Right lung (tissue), 5 donors: ENCODE results near the gene SF1. TPM values are rescaled to one million over a fixed set of nuclear protein-coding genes. Genes with fewer than 3 reads are reported as not detected.

ENCODE experiments used
- DNase-seq, 2 donors: peaks; one replicate each; pipeline ENCODE4 v3.0.0-alpha.2; 2013
- polyA plus RNA-seq, 5 donors: library from polyadenylated mRNA; unstranded; fragments of 120-200 nt; gene quantifications; one replicate each; pipeline versions ENCODE4 v1.2.1 to v1.2.3, GENCODE V29; 2013; ENCODE audit warnings: inconsistent platforms in 1 of 5, low replicate concordance in 1 of 5; ENCODE audit not compliant: insufficient read length in 5 of 5, insufficient read depth in 1 of 5

The SF1 gene
- polyA plus RNA-seq, 5 donors: 394 to 497 (median 409) TPM

DNA sequence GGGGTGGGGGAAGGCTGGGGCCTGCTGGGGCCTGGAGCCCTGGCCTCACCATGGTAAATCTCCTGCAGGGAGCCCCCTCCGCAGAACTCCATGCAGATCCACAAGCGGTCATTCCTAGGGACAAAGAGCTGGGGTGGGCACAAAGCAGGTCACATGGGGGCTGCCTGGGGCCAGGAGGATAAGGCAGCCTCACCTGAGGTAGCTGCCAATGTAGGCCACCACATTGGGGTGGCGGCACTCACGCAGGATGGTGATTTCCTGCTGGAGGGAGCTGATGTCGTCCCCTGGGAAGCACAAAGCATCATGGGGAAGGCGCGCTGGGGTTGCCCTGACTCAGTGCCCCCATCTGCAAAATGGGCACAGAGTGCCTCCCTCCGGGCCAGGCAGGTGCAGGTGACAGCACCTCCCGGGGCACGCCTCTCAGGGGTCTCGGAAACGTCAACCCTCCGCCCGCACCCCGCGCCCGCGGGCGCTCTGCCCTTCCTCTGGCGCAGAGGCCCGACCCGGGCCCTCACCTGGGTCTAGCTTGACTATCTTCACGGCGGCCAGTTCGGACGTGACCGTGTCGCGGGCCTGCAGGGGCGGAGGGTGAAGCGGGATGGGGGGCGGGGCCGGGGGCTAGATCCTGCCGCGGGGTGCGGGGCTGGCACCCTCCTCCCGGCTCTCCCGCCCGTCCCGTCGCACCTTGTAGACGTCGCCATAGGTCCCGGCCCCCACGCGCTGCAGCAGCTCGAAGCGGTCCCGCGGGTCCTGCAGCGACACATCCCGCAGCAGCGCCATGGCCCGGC is 24.2 kb upstream of the SF1 start:
- DNase-seq: no peak

DNA sequence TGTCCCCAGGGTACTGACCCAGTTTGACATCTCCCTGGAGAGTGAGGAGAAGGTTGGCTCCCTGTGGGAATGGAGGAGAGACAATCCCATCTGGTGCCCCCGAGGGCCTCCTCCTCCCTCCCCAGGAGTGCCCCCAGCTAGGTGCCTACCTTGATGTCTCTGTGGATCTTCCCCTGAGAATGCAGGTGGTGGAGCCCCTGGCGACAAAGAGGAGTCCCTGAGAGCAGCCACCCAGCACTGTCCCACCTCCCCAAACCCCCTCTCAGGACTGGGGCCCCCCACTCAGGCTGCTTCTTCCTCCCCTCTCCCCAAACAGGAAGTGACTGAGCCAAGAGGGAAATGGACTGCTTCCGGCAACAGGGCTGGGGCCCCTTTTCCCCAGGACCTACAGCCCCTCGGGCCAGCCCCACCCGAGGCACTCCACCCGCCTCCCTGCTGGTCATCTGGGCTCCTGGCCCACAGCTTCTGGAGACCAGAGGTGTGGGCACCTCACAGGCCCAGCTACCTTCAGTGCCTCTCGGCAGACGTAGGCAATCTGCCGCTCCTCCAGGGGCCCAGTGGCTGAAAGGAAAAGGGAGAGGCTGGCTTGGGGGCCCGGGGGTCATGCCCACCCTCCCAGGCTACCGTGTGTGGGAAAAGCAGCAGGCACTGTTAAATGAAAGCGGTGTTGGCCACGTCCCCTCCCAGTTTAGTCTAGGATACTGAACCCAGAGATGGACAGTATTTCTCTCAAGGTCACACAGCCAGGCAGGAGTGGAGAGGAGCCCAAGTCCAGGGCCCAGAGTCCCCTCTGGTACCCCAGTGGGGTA is 23.4 kb upstream of the SF1 start:
- DNase-seq: no peak

DNA sequence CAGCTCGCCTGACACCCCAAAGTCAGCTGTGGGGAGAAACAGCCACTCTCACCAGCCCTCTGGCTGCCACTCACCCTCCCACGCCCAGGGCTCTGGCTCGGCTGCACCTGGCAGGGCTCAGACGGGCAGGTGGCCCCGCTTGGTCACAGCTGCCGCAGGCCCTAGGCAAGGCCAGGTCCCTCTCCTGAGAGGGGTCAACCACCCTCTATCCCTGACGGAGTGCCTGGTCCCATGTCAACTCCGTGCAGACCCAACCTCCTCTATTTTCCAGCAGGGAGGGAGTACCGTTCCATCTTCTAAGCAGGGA is 22.8 kb upstream of the SF1 start:
- no peak for DNase-seq

DNA sequence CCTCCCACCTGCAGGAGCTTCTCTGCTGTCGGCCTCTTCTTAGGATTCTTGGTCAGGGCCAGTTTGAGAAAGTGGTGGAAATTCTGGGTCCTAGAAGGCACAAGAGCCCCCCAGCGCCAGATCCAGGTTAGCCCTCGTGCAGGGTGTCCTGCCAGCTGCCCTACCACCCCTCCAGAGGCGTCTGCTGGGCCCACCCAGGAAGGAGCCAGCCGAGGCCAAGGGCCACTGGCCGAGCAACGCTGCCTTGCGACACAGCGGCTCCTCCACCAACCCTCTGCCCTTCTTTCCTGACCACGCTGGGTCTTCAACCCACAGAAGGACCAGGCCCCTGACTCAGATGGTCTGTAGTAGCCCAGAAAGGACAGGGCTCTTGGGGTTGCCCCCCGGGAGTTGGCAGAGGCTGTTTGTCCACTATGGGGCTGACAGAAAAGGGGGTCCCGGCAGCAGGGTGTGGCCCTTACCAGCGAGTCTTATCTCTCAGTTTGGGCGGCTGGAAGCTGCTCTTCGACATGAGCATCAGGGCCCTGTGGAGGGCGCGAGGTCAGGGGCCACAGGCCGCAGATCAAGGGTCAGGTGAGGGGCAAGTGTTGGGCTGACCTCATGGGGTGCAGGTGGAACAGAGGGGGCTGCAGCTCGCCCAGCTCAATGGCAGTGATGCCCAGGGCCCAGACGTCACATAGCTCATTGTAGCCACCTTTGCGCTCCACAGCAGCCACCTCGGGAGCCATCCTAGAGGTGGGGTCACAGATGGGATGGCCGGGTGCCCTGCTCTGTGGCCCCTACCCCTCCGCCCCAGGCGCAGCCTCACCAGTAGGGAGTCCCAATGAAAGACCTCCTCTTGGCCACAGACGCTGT is 22.2 kb upstream of the SF1 start:
- DNase-seq: no peak

DNA sequence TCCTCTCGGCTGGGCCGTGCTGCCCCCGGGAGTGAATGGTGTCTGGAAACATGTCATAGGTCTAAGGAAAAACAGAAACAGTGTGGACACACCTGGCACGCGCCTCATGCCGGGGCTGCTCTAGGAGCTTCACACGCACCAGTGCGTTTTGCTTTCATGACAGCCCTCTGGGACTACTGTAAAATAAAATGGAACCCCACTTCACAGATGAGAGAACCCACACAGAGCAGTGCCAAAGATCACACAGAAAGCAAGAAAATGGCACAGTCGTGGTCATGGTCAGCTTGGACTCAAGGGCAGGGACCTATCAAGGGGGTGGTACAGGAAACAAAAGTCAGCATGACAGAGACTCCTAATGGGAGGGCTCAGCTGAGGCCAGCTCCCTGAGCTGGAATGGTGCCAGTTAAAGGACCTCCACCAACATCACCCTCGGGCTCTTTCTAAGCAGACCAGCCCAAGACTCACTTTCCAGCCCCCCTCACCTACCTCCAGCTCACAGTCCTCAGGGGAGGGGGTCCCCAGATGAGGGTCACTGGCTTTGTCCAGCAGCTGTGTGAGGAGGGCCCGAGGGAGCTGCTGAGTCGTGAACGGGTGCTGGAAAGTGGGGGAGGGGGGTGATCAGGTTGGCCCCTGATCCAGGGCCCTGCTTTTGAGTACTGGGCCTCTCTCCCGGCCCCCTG is 21.4 kb upstream of the SF1 start:
- no peak for DNase-seq

DNA sequence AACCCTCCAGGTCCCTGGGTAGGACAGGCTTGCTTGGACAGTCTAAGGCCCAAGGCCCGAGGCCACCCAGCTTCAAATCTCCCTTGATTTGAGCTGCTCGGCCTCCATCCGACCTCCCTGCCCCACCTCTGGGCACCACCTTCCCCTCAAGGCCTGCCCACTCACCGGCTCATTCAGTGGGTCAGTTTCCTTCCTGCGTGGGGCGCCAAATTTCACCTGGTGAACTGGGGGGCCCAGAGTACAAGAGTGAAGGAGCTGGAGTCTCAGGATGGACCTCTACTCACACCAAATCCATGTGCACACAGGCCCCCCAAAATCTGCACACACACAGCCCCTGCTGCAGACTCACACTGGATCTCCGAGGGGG is 20.9 kb upstream of the SF1 start:
- DNase-seq: no peak

DNA sequence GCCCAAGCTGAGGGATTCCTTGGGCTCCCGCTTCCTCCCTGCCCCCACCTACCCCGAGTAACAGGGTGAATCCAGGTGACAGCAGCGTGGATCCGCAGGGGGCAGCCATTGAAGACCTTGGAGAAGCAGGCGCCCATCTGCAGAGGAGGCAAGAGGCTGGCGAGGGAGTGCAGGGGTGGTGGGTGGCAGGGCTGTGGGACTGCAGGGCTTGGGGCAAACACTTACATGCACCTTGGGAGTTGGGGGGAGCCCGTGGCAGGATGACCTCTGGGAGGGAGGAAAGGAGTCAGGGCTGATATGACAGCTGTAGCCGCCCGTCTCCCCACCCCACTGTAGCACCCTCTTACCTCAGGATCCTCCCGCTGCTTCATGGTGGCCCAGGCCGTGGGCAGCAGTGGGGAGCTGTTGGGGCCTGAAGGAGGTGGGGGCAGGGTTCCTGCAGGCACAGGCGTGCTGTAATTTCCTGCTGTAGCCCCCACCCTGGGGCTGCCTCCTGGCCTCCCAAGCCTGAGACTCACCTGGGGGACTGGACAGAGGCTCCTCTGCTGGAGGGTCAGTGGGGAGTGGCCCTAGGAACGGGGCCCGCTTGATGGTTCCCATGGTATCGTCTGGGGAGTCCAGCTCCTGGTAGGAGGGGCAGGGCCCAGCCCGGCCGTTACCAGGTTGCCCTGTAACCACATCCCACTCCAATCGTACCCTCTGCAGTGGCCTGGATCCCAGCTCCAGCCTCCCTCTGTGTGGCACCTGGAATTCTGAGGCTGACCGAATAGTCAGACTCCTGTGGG is 18.6 kb upstream of the SF1 start:
- no peak for DNase-seq

DNA sequence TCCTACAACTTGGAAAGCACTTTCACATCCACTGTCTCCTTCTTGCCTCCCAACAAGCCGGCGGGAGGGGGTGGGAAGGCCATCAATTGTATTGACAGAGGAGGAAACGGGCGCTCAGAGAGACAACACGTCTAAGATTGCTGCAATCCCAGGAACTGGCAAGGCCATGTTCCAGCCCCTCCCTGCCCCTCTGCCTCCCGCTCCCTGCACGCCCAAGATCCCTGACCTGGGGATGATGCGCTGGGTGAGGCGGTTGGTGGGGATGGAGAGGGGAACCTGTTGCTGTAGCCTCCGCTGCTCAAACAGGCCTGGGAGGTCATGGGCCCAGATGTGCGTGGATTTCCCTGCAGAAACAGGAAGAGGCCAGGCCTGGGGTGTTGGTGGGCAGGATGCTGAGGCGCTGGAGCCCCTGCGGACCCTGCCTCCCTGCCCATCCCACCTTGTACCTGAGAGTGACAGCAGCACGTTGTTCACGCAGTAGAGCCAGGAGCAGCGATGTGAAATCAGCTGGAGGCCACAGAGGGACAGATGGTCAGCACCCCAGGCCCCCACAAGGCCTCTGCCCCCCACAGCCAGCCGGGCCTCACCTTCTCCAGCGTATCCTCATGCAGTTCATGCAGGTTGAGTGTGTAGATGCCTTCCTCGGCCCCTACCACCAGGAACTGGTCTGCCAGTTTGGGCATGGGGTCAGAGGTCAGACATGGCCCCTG is 17.9 kb upstream of the SF1 start:
- no peak for DNase-seq

DNA sequence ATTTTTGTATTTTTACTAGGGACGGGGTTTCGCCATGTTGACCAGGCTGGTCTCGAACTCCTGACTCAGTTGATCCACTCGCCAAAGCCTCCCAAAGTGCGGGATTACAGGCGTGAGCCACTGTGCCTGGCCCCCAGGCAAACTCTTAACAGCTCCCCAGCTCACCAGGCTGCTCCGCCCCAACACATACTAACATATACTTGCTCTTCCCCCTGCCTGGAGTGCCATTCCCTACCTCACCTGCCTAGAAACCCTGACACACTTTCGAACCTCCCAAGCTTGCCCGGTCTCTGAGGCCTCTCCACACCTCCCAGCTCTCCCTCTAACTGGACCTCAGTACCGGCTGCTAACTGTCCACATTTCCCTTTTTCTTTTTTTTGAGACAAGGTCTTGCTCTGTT is 16.2 kb upstream of the SF1 start:
- DNase-seq: no peak

DNA sequence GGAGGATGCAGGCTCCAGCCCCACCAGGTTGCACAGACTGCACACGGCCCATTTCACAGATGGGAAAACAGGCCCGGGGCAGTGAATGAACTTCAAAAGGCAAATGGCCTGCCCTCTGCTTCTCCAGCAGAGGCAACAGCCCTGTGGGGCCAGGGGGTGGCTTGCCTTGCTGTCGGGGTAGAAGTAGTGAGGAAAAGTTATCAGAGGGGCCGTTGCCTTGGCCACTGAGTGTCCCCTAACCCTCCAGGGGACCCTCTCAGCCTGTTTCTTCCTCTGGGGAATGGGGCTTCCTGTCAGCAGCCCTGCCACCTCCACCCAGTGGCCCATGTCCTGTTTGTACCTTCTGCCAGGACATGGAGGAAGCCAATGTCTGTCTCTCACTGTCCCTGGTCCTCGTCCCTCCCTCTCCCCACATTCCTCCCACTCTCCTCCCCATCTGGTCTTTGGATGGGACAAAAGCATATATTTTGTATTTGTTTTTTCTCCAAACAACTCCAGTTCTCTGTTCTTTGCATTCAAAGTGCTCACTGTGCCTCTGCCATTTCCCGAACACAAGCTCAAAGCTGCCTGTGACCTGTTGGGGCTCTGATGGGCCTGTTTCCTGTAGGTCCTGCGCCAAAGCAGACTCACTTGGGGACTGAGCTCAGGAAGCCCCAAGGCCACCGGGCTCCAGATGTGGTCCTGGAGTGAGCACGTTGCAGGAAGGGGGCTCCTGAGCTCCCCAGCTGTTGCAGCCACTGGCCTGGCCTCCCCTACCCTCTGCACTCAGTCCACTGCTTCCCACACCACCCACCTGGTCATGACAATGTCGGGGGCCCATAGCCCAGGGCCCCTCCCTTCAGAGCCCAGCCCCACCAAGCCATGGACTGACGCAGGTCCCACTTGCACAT is 15.2 kb upstream of the SF1 start:
- no peak for DNase-seq

DNA sequence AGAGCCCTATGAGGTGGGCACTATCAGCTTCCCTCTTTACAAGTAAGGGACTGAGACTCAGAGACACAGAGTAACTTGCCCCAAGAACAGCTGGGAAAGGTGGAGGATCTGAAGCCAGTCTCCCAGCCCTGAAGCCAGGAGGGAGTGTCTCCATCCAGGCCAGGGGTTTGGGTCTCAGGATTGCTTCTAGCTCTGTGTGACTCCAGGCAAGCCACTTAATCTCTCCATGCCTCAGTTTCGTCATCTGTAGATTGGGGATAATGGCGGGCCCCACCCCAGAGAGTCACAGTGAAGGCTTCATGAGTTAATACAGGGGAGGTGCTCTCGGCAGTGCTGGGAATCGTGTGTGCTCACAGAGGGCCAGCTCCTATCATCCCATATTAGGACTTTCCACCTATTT is 14.1 kb upstream of the SF1 start:
- DNase-seq: no peak

DNA sequence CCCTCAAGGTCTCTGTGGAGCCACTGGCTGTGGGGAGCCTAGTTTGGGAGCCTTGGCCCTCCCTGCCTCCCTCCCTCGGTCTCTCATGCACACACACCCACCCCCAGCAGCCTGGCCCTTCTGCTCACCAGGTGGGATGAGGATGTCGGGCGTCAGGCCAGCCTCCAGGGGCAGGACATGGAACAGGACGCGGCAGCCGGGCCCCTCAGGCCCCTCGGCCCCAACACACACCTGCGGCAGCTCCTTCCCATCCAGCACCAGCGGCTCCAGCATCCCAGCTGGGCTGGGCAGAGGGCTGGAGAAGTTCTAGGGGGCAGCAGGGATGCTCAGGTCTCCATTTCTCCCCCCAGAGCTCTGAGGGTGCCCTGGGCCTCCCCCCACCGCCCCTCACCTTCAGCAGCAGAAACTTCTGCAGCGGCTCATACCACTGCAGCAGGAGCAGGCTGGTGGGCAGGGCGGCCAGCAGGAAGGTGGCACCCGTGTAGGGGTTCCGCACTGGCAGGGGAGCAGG is 13.5 kb upstream of the SF1 start:
- DNase-seq: no peak

DNA sequence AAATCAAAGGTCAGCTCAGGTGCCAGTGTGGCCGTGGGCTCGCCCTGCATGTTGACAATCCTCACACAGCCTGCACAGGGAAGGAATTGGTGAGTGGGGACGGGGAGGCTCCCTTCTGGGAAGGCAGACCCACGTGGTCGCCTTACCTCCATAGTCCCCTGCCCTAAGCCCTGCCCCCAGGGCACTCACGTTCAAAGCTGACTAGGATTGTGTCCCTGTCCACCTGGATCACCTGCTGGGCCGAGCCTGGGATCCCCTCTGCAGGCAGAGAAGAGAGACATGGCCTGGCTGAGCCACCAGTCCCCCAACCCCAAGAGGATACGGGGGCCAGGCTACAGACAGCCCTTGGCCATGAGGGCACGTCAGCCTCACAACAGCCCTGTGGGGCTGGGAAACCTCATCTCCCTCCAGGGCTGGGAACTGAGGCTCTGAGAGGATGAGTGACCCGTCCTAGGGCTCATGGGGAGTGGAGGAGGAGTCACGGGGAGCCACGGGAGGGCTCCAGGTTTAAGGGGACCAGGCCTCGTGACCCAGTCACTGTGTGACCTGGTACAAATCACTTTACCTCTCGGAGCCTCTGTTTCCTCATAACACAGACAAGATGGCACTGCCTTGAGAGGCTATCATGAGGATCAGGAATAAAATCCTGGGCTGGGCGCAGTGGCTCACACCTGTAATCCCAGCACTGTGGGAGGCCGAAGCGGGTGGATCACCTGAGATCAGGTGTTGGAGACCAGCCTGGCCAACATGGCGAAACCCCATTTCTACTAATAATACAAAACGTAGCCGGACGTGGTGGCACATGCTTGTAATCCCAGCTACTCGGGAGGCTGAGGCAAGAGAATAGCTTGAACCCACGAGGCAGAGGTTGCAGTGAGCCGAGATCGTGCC is 12.1 kb upstream of the SF1 start:
- no peak for DNase-seq

DNA sequence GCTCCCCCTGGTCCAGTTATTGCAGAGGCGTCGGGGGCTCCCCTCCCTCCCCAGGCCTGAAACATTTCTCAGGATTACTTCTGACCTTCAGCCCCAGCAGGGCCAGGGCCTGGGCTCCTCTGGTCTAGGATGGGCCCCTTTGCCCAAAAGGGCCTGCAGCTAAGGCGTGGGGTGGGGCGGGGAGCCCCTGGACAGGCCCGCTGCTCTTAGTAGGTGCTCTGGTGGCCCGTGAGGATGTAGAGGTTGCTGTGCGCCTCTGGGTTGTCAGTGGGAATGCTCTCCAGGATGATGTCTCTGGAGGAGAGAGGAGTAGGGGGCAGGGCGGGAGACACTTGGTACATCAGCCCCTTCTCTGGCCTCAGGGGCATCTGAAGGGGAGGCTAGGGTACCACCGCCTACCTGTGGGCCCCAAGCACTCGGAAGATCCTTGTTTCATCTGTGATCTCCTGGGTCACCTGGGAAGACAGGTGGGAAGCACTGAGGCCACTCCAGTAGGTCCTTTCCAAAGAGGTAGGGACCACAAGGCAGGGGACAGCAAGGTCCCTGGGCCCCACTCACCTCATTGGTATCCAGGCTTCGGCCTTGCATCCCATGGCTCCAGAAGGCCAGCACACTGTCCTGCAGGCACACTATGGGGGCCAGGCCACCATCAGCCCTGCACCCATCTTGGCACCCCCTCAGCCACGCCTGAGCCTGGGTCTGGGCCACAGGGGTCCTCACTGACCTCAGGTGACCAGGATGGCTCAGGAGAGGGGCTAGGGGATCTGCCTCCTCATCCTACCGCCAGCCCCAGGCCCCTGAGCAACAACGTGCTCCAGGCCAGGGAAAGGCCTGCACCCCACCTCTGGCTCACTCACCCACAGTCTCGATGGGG is 11.2 kb upstream of the SF1 start:
- DNase-seq: no peak

DNA sequence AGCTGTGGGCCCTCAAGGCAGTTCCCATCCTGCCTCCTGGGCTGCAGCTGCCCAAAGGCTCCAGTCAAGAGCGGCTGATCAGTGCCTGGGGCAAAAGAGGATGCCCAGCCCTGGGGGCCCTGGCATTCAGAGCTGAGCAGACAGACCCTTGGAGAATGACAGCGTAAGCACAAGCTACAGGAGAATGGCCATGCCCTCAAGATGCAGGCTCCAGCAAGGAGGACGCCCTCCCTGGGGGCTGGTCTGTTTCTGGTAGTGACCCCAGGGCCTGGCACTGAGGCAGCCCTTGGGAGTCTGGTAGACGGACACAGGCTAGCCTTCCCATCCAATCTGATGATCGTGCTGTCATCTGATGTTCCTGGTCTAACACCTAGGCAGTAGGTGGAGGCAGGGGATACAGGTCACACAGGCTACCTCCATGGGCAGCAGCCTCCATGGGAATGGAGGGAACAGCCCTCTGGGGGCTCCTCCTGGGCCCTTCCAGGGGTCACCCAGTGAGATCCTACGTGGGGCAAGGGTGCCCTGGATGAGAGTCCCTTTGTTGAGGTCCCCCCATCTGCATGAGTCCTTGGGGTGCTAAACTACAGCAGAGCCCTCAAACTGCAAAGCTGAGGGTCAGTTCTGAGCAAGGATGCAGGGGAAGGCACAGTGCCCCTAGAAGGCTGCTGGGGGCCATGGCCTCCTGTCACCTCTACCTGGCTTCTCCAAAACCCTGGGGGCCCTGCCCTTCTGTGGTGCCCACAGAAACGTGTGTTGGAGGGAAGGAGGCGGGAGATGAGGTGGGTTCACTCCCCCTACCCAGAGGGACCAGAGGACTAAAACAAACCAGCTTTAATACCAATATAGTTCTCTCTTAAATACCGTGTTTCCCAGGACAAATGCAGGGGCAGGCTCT is 10.2 kb upstream of the SF1 start:
- DNase-seq: no peak
